Measurements from ENCODE around the gene KCNH8. TPM values are rescaled to one million over a fixed set of nuclear protein-coding genes. Genes with fewer than 3 reads are reported as not detected.

The KCNH8 gene
- total and polyA plus RNA-seq, 2 donors (not counting 1 experiment from before 2014, with no cell fraction given) = under 0.01 TPM; not detected in 1

DNA sequence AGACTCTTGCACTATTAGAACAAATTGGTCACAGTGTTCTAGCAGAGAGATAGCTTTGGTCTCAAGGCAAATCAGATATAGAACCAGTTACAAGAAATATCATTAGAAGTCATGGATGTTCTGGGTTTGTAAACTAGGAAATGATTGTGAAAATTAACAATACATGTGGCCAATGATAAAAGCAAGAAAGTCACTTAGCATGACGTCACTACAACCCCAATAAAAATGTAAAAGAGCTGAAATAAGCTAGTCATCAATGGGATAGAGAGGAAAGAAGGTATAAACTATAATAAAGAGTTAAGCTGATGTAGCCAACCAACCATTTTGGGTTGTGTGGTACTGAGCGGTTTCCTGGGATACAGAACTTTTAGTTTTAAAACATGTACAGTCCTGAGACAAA lies 32.1 kb upstream of the KCNH8 start:
- Histone ChIP-seq H2AFZ (ENCODE audit: low read length) (no peak overlapping the region), H3K79me2 (ENCODE audit: control insufficient read depth, insufficient read depth, low read length) (no peaks in the 10 kb centered on the region), H3K9me3 (ENCODE audit: control insufficient read depth, insufficient read depth, low read depth, low read length) (no peaks in the 10 kb centered on the region), H3K27ac (ENCODE audit: insufficient read depth, low read length) (no peak overlapping the region), H4K20me1 (ENCODE audit: control insufficient read depth, extremely low read depth, insufficient read depth, low read length) (no peaks in the 10 kb centered on the region), H3K4me3 (replicated peaks in 1 of 4; ENCODE audit: control extremely low read depth in 1 of 4, insufficient read depth in 1 of 4, low read depth in 3 of 4, low read length in 4 of 4) (no peak overlapping the region), H3K27me3 (ENCODE audit: control insufficient read depth, insufficient read depth, low read length) (no peaks in the 10 kb centered on the region), H3K4me1 (ENCODE audit: control insufficient read depth, extremely low read depth, insufficient read depth, low read length) (no peaks in the 10 kb centered on the region), H3K36me3 (ENCODE audit: control insufficient read depth, insufficient read depth, low read length) (no peaks in the 10 kb centered on the region), H3K4me2 (ENCODE audit: extremely low read depth, insufficient read depth, low read length) (no peak overlapping the region), H3K9ac (ENCODE audit: insufficient read depth, low read length) (no peak overlapping the region)
- DNase-seq (ENCODE audit: low read depth in 2 of 2) = no peak
- TF ChIP-seq EZH2 (IDR thresholded peaks at IDR 0.05; ENCODE audit: low read length, missing control alignments) (no peak), CTCF (conservative IDR thresholded peaks at IDR 0.05 in 1 of 2, IDR thresholded peaks at IDR 0.05 in 1 of 2; ENCODE audit: low read depth in 1 of 2, low read length in 2 of 2) (no peak)

GRCh38 chr3:19124752-19125151 lies 23.6 kb upstream of the KCNH8 start:
- H3K9ac ChIP-seq (ENCODE audit: insufficient read depth, low read length) = no peak overlapping the region
- no peaks in the 10 kb centered on the region for H3K9me3 ChIP-seq (ENCODE audit: control insufficient read depth, insufficient read depth, low read depth, low read length)
- H3K27me3 ChIP-seq (ENCODE audit: control insufficient read depth, insufficient read depth, low read length) = no peaks in the 10 kb centered on the region
- no peaks in the 10 kb centered on the region for H4K20me1 ChIP-seq (ENCODE audit: control insufficient read depth, extremely low read depth, insufficient read depth, low read length)
- no peak overlapping the region for H3K4me3 ChIP-seq (replicated peaks in 1 of 4; ENCODE audit: control extremely low read depth in 1 of 4, insufficient read depth in 1 of 4, low read depth in 3 of 4, low read length in 4 of 4)
- DNase-seq (ENCODE audit: low read depth in 2 of 2) = no peak
- H2AFZ ChIP-seq (ENCODE audit: low read length) = no peak overlapping the region
- no peaks in the 10 kb centered on the region for H3K36me3 ChIP-seq (ENCODE audit: control insufficient read depth, insufficient read depth, low read length)
- H3K4me2 ChIP-seq (ENCODE audit: extremely low read depth, insufficient read depth, low read length) = no peak overlapping the region
- H3K27ac ChIP-seq (ENCODE audit: insufficient read depth, low read length) = no peak overlapping the region
- TF ChIP-seq CTCF (conservative IDR thresholded peaks at IDR 0.05 in 1 of 2, IDR thresholded peaks at IDR 0.05 in 1 of 2; ENCODE audit: low read depth in 1 of 2, low read length in 2 of 2) = no peak
- TF ChIP-seq EZH2 (IDR thresholded peaks at IDR 0.05; ENCODE audit: low read length, missing control alignments) = no peak
- H3K79me2 ChIP-seq (ENCODE audit: control insufficient read depth, insufficient read depth, low read length) = no peaks in the 10 kb centered on the region
- no peaks in the 10 kb centered on the region for H3K4me1 ChIP-seq (ENCODE audit: control insufficient read depth, extremely low read depth, insufficient read depth, low read length)

DNA sequence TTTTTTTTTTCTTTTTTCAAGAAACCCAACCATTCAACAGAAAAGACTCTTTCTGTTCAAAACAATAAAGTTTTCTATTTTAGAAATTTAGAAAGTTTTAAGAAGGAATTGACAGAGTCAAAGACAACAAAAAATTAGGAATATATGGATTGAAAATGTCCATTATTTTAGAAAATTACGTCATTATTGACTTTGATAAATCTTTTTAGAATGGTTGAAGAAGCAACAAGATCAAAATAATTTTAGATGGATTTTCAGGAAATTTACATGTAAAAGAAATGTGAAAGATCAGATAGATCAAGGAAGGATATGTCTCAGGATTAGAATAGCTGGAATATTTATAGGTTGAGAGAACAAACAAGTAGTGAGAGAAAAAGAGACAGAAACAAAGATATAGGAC lies 8.4 kb upstream of the KCNH8 start:
- Histone ChIP-seq H3K9me3 (ENCODE audit: control insufficient read depth, insufficient read depth, low read depth, low read length) (no peaks in the 10 kb centered on the region), H3K79me2 (ENCODE audit: control insufficient read depth, insufficient read depth, low read length) (no peaks in the 10 kb centered on the region), H2AFZ (ENCODE audit: low read length) (no peak overlapping the region), H3K4me1 (ENCODE audit: control insufficient read depth, extremely low read depth, insufficient read depth, low read length) (no peaks in the 10 kb centered on the region), H3K27me3 (ENCODE audit: control insufficient read depth, insufficient read depth, low read length) (no peaks in the 10 kb centered on the region), H3K4me3 (replicated peaks in 1 of 4; ENCODE audit: control extremely low read depth in 1 of 4, insufficient read depth in 1 of 4, low read depth in 3 of 4, low read length in 4 of 4) (no peak overlapping the region), H3K9ac (ENCODE audit: insufficient read depth, low read length) (no peak overlapping the region), H3K27ac (ENCODE audit: insufficient read depth, low read length) (no peak overlapping the region), H4K20me1 (ENCODE audit: control insufficient read depth, extremely low read depth, insufficient read depth, low read length) (no peaks in the 10 kb centered on the region), H3K36me3 (ENCODE audit: control insufficient read depth, insufficient read depth, low read length) (no peaks in the 10 kb centered on the region), H3K4me2 (ENCODE audit: extremely low read depth, insufficient read depth, low read length) (no peak overlapping the region)
- no peak for DNase-seq (ENCODE audit: low read depth in 2 of 2)
- TF ChIP-seq CTCF (conservative IDR thresholded peaks at IDR 0.05 in 1 of 2, IDR thresholded peaks at IDR 0.05 in 1 of 2; ENCODE audit: low read depth in 1 of 2, low read length in 2 of 2) (no peak), EZH2 (IDR thresholded peaks at IDR 0.05; ENCODE audit: low read length, missing control alignments) (no peak)

Data from fibroblast of lung (primary cell).